Adrenal gland (tissue), 5 donors: ENCODE measurements around the gene PTPRJ.

Experiments
- POLR2A ChIP-seq, 2 donors: fragments of 450-650 bp; IDR thresholded peaks; one replicate each; pipeline ENCODE4 v1.6.1; 2017; ENCODE audit warnings: antibody characterized with exemption in 2 of 2, mild to moderate bottlenecking in 2 of 2, moderate library complexity in 1 of 2
- TF ChIP-seq, protein P1 (sequence below), 6 experiments: fragments of 450-650 bp in 4 of 6; fragments of 200-600 bp in 2 of 6; sonication (generic) in 1 of 6; IDR thresholded peaks; 1 replicate in 5 of 6; 2 replicates in 1 of 6; pipeline versions ENCODE4 v1.5.1 to v1.8.0; 2016 to 2021; ENCODE audit warnings: antibody characterized with exemption in 6 of 6, mild to moderate bottlenecking in 2 of 6, moderate library complexity in 1 of 6
- donor health status: DM: no; HTN: no; CAD: no.

DNA sequence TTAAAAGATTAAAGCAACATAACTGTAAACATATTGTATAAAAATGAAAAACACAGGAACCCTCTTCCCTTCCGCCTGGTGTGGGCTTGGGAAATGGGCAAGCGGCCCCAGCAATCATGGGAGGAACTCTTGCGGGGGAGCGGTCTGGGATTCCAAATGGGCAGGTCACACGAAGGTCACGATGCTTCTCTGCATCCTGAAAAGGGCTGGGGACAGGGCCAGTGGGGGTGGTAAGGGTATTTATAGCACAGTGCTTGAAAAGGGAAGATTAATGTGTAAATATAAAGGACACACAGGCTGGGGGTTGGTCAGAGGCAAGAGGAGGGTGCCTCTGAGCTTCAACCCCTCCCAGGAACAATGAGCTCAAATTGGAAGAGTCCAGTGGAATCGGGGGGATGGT is 189.4 kb downstream of the PTPRJ start:
- TF ChIP-seq, protein P1, sequence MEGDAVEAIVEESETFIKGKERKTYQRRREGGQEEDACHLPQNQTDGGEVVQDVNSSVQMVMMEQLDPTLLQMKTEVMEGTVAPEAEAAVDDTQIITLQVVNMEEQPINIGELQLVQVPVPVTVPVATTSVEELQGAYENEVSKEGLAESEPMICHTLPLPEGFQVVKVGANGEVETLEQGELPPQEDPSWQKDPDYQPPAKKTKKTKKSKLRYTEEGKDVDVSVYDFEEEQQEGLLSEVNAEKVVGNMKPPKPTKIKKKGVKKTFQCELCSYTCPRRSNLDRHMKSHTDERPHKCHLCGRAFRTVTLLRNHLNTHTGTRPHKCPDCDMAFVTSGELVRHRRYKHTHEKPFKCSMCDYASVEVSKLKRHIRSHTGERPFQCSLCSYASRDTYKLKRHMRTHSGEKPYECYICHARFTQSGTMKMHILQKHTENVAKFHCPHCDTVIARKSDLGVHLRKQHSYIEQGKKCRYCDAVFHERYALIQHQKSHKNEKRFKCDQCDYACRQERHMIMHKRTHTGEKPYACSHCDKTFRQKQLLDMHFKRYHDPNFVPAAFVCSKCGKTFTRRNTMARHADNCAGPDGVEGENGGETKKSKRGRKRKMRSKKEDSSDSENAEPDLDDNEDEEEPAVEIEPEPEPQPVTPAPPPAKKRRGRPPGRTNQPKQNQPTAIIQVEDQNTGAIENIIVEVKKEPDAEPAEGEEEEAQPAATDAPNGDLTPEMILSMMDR (IDR thresholded peaks at IDR 0.05): no peak
- TF ChIP-seq POLR2A (IDR thresholded peaks at IDR 0.05): no peak
